ENCODE measurements around the gene RIN2. TPM values are rescaled to one million over a fixed set of nuclear protein-coding genes. Genes with fewer than 3 reads are reported as not detected.

Gene RIN2
- total and polyA plus RNA-seq, 2 of the 4 experiments (the other 2 are of a cell fraction) = 16.1 to 72.2 TPM

GRCh38 chr20:19723051-19723450 is 35.0 kb upstream of the RIN2 start:
- dilution Hi-C loops (cut with HindIII; ENCODE audit: low sequenced_read_pairs, unreplicated experiment) = no loop called here
- Histone ChIP-seq H4K91ac (ENCODE audit: insufficient read depth, low read depth, low read length) (no peak overlapping the region), H3K79me1 (ENCODE audit: low read depth in 1 of 2, low read length in 2 of 2) (no peaks in the 10 kb centered on the region), H2BK120ac (ENCODE audit: low read depth, low read length) (no peak overlapping the region), H3K4me3 (ENCODE audit: insufficient read depth, low read depth, low read length) (no peak overlapping the region), H3K9me1 (ENCODE audit: insufficient read depth, low read length) (no peaks in the 10 kb centered on the region), H2BK5ac (ENCODE audit: low read depth, low read length, poor library complexity, severe bottlenecking) (no peak overlapping the region), H3K9ac (ENCODE audit: low read depth, low read length) (no peak overlapping the region), H4K20me1 (ENCODE audit: insufficient read depth, low read length) (no peaks in the 10 kb centered on the region), H4K8ac (ENCODE audit: low read depth in 2 of 2, low read length in 2 of 2) (no peak overlapping the region), H3K27ac (ENCODE audit: insufficient read depth, low read length) (no peak overlapping the region), H2AK5ac (ENCODE audit: low read depth, low read length) (no peak overlapping the region), H3K27me3 (ENCODE audit: control insufficient read depth, insufficient read depth, low read length) (peaks cover 26% of the 10 kb centered on the region), H3K4ac (ENCODE audit: low read depth, low read length) (no peak overlapping the region), H4K5ac (ENCODE audit: low read depth, low read length) (no peak overlapping the region), H3K4me1 (ENCODE audit: control insufficient read depth, insufficient read depth, low read length) (no peaks in the 10 kb centered on the region), H3K23ac (ENCODE audit: low read depth, low read length) (no peak overlapping the region), H2BK15ac (ENCODE audit: low read depth, low read length) (no peak overlapping the region), H3K36me3 (ENCODE audit: control insufficient read depth, insufficient read depth, low read length) (no peaks in the 10 kb centered on the region), H2AFZ (replicated peaks; ENCODE audit: low read length, poor library complexity) (no peak overlapping the region), H3K56ac (ENCODE audit: extremely low read depth, insufficient read depth, low read length) (no peak overlapping the region), H3K14ac (replicated peaks; ENCODE audit: low read depth, low read length) (no peak overlapping the region), H3K9me3 (ENCODE audit: control insufficient read depth, insufficient read depth, low read length) (no peaks in the 10 kb centered on the region), H3K4me2 (ENCODE audit: low read depth, low read length) (no peak overlapping the region), H3K18ac (ENCODE audit: low read depth, low read length) (no peak overlapping the region), H2AK9ac (replicated peaks; ENCODE audit: low read depth, low read length, poor library complexity) (no peak overlapping the region), H2BK20ac (ENCODE audit: low read depth, low read length) (no peak overlapping the region)
- DNase-seq (no peak), ATAC-seq (ENCODE audit: low read depth) (no peak)
- CTCF ChIA-PET = no interaction called here
- intact Hi-C loops (cut with micrococcal nuclease) = no loop called here
- POLR2A ChIA-PET (ENCODE audit: unreplicated experiment) = no interaction called here
- TF ChIP-seq MXI1 (IDR thresholded peaks at IDR 0.05; ENCODE audit: borderline replicate concordance, low read depth, low read length) (no peak), SMC3 (IDR thresholded peaks at IDR 0.05; ENCODE audit: low read depth, low read length) (no peak), FOS (IDR thresholded peaks at IDR 0.05; ENCODE audit: low read depth, low read length) (no peak), MAZ (IDR thresholded peaks at IDR 0.05; ENCODE audit: borderline replicate concordance, low read depth, low read length) (no peak), POLR2A (IDR thresholded peaks at IDR 0.05; ENCODE audit: low read depth, low read length) (no peak), CHD1 (IDR thresholded peaks at IDR 0.05; ENCODE audit: low read depth, low read length) (no peak), RCOR1 (IDR thresholded peaks at IDR 0.05; ENCODE audit: insufficient replicate concordance, low read length) (no peak), RAD21 (IDR thresholded peaks at IDR 0.05; ENCODE audit: low read length) (no peak), ELK1 (IDR thresholded peaks at IDR 0.05; ENCODE audit: borderline replicate concordance, low read depth, low read length) (no peak), CEBPB (IDR thresholded peaks at IDR 0.05; ENCODE audit: low read depth, low read length) (no peak)
- TF ChIP-seq, protein P1, sequence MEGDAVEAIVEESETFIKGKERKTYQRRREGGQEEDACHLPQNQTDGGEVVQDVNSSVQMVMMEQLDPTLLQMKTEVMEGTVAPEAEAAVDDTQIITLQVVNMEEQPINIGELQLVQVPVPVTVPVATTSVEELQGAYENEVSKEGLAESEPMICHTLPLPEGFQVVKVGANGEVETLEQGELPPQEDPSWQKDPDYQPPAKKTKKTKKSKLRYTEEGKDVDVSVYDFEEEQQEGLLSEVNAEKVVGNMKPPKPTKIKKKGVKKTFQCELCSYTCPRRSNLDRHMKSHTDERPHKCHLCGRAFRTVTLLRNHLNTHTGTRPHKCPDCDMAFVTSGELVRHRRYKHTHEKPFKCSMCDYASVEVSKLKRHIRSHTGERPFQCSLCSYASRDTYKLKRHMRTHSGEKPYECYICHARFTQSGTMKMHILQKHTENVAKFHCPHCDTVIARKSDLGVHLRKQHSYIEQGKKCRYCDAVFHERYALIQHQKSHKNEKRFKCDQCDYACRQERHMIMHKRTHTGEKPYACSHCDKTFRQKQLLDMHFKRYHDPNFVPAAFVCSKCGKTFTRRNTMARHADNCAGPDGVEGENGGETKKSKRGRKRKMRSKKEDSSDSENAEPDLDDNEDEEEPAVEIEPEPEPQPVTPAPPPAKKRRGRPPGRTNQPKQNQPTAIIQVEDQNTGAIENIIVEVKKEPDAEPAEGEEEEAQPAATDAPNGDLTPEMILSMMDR (conservative IDR thresholded peaks at IDR 0.05; ENCODE audit: low read depth, low read length) = no peak
- WGBS, 2 experiments (ENCODE audit: extremely low coverage in 2 of 2, insufficient read length in 1 of 2) = 100% methylated on average over 2 of the region's 4 CpGs; no CpG with 5 or more reads in 1 of the 2 experiments
- no TSS peak for BruUV-seq (replicated peaks)
- in situ Hi-C loops (cut with MboI; ENCODE audit: low sequenced_read_pairs) = no loop called here

All from IMR-90 (cell line).